ENCODE data around the gene TRMT61A. TPM values are rescaled to one million over a fixed set of nuclear protein-coding genes. Genes with fewer than 3 reads are reported as not detected.

The TRMT61A gene
- total RNA-seq, 2 experiments from 2014 or later, result 7.8 to 9.2 TPM

GRCh38 chr14:103531421-103532215 lies 2.6 kb downstream of the TRMT61A start:
- Mint-ChIP-seq H3K27me3 (no peaks in the 10 kb centered on the region), H3K36me3 (peaks cover 2% of the 10 kb centered on the region), H3K4me3 (no peak overlapping the region), H3K4me1 (peaks cover 26% of the 10 kb centered on the region), H3K27ac (peak overlapping the region; percentile 34), H3K9me3 (no peaks in the 10 kb centered on the region)
- POLR2A ChIA-PET, result no interaction called here
- ATAC-seq (ENCODE audit: low read depth) (no peak), DNase-seq (no peak)

GRCh38 chr14:103532216-103533136 lies 3.5 kb downstream of the TRMT61A start:
- peaks cover 17% of the 10 kb centered on the region for H3K4me1 Mint-ChIP-seq
- POLR2A ChIA-PET, result no interaction called here
- no peaks in the 10 kb centered on the region for H3K9me3 Mint-ChIP-seq
- no peak overlapping the region for H3K27ac Mint-ChIP-seq
- peaks cover 2% of the 10 kb centered on the region for H3K36me3 Mint-ChIP-seq
- ATAC-seq (ENCODE audit: low read depth), result no peak
- no peaks in the 10 kb centered on the region for H3K27me3 Mint-ChIP-seq
- no peak overlapping the region for H3K4me3 Mint-ChIP-seq
- no peak for DNase-seq

GRCh38 chr14:103533137-103533998 lies 4.4 kb downstream of the TRMT61A start:
- POLR2A ChIA-PET, result no interaction called here
- Mint-ChIP-seq H3K4me3 (no peak overlapping the region), H3K9me3 (no peaks in the 10 kb centered on the region), H3K27ac (no peak overlapping the region), H3K27me3 (no peaks in the 10 kb centered on the region), H3K4me1 (peaks cover 14% of the 10 kb centered on the region), H3K36me3 (peaks cover 2% of the 10 kb centered on the region)
- no peak for DNase-seq
- ATAC-seq (ENCODE audit: low read depth), result no peak

GRCh38 chr14:103533999-103534575 lies 5.1 kb downstream of the TRMT61A start:
- H3K4me1 Mint-ChIP-seq, result peaks cover 13% of the 10 kb centered on the region
- H3K9me3 Mint-ChIP-seq, result no peaks in the 10 kb centered on the region
- peaks cover 2% of the 10 kb centered on the region for H3K36me3 Mint-ChIP-seq
- POLR2A ChIA-PET, result interaction anchor here (1.3 kb wide), 1 partner anchor 13 kb away, joined by 4 read pairs; no protein-coding TSS in a partner anchor
- H3K27me3 Mint-ChIP-seq, result no peaks in the 10 kb centered on the region
- no peak overlapping the region for H3K27ac Mint-ChIP-seq
- DNase-seq (no peak), ATAC-seq (ENCODE audit: low read depth) (no peak)
- H3K4me3 Mint-ChIP-seq, result no peak overlapping the region

- DNase-seq, result no peak
- peaks cover 10% of the 10 kb centered on the region for H3K4me1 Mint-ChIP-seq
- H3K27me3 Mint-ChIP-seq, result no peaks in the 10 kb centered on the region
- H3K27ac Mint-ChIP-seq, result no peak overlapping the region
- H3K36me3 Mint-ChIP-seq, result no peaks in the 10 kb centered on the region
- ATAC-seq (ENCODE audit: low read depth), result no peak
- H3K4me3 Mint-ChIP-seq, result no peak overlapping the region
- POLR2A ChIA-PET, result interaction anchor here (1.3 kb wide), 1 partner anchor 13 kb away, joined by 4 read pairs; no protein-coding TSS in a partner anchor
- H3K9me3 Mint-ChIP-seq, result no peaks in the 10 kb centered on the region
Observed at GRCh38 chr14:103534576-103535061, 5.6 kb downstream of the TRMT61A start.

- Mint-ChIP-seq H3K4me3 (no peak overlapping the region), H3K27me3 (peaks cover 1% of the 10 kb centered on the region), H3K4me1 (peaks cover 4% of the 10 kb centered on the region), H3K9me3 (no peaks in the 10 kb centered on the region), H3K27ac (no peak overlapping the region), H3K36me3 (no peaks in the 10 kb centered on the region)
- DNase-seq, result no peak
- ATAC-seq (ENCODE audit: low read depth), result no peak
- POLR2A ChIA-PET, result interaction anchor here (1.3 kb wide), 1 partner anchor 14 kb away, joined by 4 read pairs; no protein-coding TSS in a partner anchor
Observed at GRCh38 chr14:103535081-103535890, 6.3 kb downstream of the TRMT61A start.

GRCh38 chr14:103535891-103536565 lies 7.0 kb downstream of the TRMT61A start:
- DNase-seq (no peak), ATAC-seq (ENCODE audit: low read depth) (no peak)
- peaks cover 2% of the 10 kb centered on the region for H3K4me1 Mint-ChIP-seq
- no peaks in the 10 kb centered on the region for H3K9me3 Mint-ChIP-seq
- peaks cover 2% of the 10 kb centered on the region for H3K27me3 Mint-ChIP-seq
- H3K36me3 Mint-ChIP-seq, result no peaks in the 10 kb centered on the region
- POLR2A ChIA-PET, result interaction anchor here (1.4 kb wide), 1 partner anchor 15 kb away, joined by 4 read pairs; no protein-coding TSS in a partner anchor
- no peak overlapping the region for H3K4me3 Mint-ChIP-seq
- no peak overlapping the region for H3K27ac Mint-ChIP-seq

GRCh38 chr14:103536693-103537092 lies 7.7 kb downstream of the TRMT61A start:
- DNase-seq (no peak), ATAC-seq (ENCODE audit: low read depth) (no peak)
- Mint-ChIP-seq H3K9me3 (no peaks in the 10 kb centered on the region), H3K27me3 (peaks cover 2% of the 10 kb centered on the region), H3K27ac (no peak overlapping the region), H3K36me3 (no peaks in the 10 kb centered on the region), H3K4me3 (no peak overlapping the region), H3K4me1 (no peaks in the 10 kb centered on the region)
- POLR2A ChIA-PET, result interaction anchor here (1.4 kb wide), 1 partner anchor 16 kb away, joined by 4 read pairs; no protein-coding TSS in a partner anchor

- no peak for ATAC-seq (ENCODE audit: low read depth)
- H3K9me3 Mint-ChIP-seq, result no peaks in the 10 kb centered on the region
- no peak for DNase-seq
- H3K4me3 Mint-ChIP-seq, result no peak overlapping the region
- POLR2A ChIA-PET, result interaction anchor here (1.4 kb wide), 1 partner anchor 16 kb away, joined by 4 read pairs; no protein-coding TSS in a partner anchor
- H3K27me3 Mint-ChIP-seq, result peaks cover 2% of the 10 kb centered on the region
- H3K36me3 Mint-ChIP-seq, result no peaks in the 10 kb centered on the region
- H3K4me1 Mint-ChIP-seq, result no peaks in the 10 kb centered on the region
- no peak overlapping the region for H3K27ac Mint-ChIP-seq
Observed at GRCh38 chr14:103537175-103537990, 8.4 kb downstream of the TRMT61A start.

- DNase-seq (no peak), ATAC-seq (ENCODE audit: low read depth) (no peak)
- Mint-ChIP-seq H3K9me3 (no peaks in the 10 kb centered on the region), H3K27ac (no peak overlapping the region), H3K27me3 (peaks cover 2% of the 10 kb centered on the region), H3K4me1 (no peaks in the 10 kb centered on the region), H3K36me3 (no peaks in the 10 kb centered on the region), H3K4me3 (no peak overlapping the region)
- POLR2A ChIA-PET, result interaction anchor here (2.3 kb wide), 1 partner anchor 10 kb away, joined by 12 read pairs; the partner anchor contains the start of gene TRMT61A
Observed at GRCh38 chr14:103538291-103539055, 9.5 kb downstream of the TRMT61A start.
